Central memory CD4-positive, alpha-beta T cell (primary cell): ENCODE data around the gene PPP3CB.

Experiments used
- DNase-seq: peaks from one replicate; pipeline ENCODE4 v3.0.0; 2022
- total RNA-seq, 3 experiments: gene quantifications; one replicate each; lab custom pipeline; 2026; lab: John Stamatoyannopoulos, UW

The PPP3CB gene
- 53.4 to 65.8 (median 57.5) reads per million in 3 experiments for total RNA-seq

DNA sequence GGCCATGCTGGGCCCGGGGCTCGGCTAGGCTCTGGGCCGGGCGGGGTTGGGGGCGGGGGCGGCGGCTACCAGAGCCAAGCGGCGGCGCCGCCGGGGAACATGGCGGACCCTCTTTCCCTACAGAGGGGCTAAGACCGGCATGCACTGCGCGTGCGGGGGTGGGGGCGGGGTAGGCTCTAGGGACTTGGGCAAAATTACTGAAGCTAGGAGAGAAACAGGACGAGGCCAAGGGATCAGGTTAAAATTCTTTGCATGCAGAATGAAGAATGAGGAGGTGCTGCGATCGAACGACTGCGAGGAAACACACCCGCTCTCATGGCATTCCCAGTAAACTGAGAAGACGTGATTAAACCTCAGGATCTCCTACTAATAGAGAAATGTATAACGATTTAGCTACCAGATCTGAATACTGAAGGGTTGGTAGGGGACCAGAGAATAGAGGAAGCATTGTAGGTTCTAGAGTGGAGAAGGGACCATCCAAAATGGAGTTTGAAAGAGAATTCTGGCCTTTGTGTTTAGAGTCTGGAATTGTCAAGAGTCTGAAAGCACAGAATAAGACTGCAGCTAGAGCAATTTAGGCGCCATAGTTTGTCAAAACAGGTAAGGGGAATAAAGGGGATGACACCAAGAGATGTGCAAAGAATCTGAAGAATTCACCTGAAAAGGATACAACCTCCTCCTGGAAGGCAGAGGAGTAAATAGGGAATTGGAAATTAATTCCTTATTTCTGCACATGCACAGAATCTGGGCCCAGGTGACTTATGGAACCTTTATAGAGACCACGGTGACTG lies at the start of gene PPP3CB:
TSS of gene PPP3CB (minus strand) at position 141 of the 791 bp plus-strand sequence. CDS start at position 6, 135 bp downstream.
- DNase-seq = peak; percentile 83

DNA sequence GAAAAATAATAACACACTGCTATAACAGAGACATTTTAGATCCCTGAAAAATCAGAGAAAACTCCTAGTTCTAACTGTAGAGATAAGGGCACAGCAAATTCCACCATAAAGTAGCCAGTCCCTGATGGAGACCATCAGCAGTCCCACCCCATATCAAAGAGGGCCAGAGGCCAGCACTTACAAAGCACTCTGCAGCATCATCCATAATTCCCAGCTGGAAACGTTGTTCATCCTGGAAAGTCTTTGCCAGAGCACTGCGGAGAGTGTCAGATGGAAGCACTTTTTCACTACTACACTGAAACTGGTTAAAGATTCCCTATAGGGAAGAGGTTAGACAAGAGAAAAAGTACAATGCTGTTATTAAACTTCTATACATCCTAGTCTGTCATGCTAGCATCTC lies 49.5 kb upstream of the PPP3CB start:
- DNase-seq = no peak

DNA sequence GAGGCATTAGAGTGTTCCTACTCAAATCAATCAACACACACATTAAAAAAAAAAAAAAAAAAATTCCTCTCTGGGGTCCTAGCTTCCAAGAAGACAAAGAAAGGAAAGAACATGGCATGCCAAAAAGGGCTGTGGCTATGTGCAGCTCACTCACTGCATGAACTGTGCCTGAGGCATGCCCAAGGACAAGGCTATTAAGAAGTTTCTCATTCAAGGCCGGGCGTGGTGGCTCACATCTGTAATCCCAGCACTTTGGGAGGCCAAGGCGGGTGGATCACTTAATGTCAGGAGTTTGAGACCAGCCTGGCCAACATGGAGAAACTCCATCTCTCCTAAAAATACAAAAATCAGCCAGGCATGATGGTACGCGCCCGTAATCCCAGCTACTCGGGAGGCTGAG lies 41.9 kb upstream of the PPP3CB start:
- no peak for DNase-seq

DNA sequence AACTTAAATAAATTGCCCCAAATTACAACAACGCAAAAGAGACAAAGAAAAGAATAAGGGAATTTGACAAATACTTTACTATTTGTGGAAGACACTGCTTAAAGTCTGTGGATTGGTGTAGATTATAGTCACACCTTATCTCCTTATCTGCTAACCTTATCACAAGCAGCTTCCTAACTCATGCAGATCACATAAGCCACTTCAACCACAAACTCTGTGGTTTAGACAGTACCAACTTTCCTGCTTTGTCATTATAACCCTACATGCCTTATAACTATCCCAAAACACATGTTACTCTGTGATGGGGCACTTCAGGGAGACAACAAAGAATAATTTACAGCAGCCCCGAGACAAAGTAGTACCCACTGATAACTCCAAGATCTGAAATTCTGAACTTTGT lies 41.5 kb upstream of the PPP3CB start:
- peak; percentile 3 for DNase-seq

DNA sequence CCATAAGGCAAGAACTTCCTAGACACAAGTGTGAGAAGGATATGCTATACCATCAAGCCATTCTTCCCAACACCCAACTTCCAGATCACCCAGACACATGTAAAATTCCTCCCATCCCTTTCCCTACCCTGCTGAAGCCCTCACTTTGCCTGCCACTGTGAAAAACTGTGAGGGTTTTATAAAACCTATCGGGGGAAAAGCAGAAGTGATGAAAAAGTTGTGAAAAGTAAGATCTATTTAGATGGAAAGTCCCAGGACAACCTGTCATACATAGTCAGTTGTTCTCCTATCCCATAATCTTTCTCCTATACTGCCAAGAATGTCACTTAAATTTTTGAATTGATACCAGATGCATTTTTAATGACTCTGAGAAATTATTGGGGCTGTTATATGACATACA lies 39.0 kb upstream of the PPP3CB start:
- no peak for DNase-seq

DNA sequence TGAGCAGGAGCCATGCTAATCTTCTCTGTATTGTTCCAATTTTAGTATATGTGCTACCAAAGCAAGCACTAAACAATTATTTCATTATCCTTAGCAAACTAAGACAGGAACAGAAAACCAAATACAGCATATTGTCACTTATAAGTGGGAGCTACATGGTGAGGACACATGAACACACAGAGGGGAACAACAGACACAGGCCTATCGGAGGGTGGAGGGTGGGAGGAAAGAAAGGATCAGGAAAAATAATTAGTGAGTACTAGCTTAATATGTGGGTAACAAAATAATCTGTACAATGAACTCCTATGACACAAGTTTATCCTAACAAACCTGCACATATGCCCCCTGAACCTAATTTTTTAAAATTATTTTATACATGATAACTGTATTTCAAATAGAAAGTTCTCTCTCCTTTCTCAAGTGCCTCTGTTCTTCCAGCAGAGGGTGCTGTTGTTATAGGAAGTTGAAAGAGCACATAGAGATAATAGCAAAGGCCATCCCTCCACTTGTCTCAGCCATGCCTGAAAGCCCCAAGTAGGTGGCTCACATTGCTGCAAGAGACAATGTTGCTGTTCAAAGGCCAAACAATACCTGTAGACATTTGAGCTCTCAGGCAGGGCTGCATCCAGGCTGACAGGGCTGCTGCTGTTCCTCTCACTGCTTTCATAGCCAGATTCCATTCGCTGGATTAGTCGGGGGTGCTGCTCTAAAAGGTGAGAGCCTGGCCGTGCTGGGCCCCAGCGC lies 33.4 kb upstream of the PPP3CB start:
- DNase-seq = peak; percentile 70

DNA sequence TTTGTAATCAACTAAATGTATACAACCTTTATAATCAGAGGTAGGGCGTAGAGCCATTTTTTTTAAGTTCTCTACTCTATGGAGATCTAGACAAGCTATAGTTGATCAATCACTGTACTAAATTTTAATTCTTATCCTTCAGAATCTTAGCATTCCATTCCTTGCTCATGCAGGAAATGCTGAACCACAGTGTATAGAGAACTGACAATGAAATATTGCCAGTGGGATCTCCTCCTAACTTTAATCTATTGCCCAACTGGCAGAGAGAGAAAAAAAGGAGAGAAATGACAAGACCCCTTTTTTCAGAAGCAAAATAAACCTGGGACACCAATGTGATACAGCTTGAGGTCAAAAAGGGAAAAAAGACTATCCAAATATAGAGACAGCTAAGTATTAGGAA lies 26.4 kb upstream of the PPP3CB start:
- DNase-seq = no peak

DNA sequence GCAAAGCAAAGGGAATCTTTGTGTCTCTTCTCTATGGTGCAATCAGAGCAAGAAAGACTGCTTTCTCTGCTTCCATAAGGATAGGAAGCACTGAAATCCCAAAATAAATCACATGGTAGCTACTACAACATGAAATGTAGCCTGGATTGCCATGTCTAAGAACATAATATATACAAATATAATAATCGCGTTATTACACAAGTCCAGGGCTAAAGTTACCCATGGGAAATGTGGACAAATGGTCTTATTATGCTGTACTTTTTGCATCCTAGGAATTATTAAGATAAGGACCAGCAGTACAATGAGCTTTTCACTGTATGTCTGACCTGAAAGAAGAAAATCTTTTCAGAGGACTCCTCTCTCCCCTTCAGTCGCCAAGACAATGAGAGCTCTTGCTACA lies 23.5 kb upstream of the PPP3CB start:
- no peak for DNase-seq

DNA sequence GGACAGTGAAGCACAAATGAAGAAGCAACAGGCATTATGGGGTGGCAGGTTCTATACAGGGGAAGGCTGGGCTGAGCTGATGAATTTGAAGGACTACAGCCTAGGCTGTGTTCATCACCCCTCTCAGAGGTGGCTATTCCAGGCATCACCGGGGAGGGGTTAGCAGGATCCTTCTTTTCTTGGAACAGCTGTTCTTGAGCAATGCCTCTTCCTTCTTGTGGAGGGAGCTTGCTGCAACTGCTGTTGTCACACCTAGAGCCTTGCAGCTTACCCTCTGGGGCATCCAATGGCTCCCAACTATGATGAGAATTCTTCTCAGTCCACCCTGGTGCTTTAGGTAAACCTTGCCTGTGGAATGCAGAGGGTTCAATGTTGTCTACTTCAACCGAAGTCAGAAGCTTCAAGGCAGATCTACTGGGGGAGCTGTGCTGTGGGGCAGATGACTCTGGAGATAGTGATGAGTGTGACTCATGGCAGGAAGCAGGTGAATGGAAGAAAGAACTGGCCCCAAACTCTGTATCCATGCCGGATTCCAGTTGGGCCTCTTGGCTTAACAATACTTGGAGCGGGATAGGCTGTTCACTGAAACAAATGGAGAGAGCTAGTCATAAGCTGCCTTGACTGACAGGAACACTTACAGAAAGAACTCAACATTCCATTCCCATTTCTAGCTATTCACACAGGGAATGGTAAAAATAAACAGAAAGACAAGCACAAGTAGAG lies 21.5 kb upstream of the PPP3CB start:
- DNase-seq = no peak

DNA sequence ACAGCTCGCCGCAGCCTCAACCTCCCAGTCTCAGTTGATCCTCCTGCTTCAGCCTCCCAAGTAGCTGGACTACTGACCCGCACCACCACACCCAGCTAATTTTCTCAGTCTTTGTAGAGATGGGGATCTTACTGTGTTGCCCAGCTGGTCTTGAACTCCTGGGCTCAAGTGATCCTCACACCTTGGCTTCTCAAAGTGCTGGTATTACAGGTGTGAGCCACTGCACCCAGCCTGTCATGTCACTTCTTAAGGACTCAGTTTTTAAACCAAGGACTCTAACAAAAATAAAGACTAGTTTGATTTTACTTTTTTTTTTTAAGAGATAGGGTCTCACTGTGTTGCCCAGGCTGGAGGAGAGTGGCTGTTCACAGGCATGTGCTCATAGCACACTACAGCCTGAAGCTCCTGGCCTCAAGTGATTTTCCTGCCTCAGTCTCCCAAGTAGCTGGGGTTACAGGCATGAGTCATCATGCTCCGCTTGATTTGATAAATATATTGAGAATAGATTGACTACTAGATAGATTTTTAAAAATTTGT lies 16.5 kb upstream of the PPP3CB start:
- DNase-seq = no peak

DNA sequence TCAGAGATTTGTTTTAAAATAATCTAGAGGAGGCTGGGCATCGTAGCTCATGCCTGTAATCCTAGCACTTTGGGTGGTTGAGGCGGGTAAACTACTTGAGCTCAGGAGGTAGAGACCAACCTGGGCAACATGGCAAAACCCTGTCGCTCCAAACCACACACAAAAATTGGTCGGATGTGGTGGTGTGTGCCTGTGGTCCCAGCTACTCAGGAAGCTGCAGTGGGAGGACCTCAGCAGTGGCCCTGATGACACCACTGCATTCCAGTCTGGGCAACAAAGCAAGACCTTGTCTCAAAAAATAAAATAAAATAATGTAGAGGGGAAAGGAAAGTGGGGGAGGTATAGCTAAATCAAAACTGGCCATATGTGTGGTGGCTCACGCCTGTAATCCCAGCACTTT lies 13.9 kb upstream of the PPP3CB start:
- no peak for DNase-seq

DNA sequence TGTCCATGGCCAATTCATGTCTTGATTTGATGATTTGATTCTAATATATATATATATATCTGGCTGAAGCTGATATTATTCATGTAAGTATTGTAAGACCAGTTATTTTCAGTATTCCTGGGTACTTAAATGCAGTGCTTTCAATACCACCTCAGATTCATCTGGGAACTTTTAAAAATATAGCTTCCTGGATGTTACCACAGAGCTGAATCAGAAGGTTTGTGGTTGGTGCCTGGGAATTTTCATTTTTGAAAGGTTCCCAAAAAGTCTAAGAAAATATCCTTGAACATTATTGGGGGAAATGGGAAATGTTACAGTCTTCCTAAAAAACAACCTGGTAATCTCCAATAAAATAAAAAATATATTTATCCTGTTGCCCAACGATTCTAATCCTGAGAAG lies 10.7 kb upstream of the PPP3CB start:
- DNase-seq = no peak

DNA sequence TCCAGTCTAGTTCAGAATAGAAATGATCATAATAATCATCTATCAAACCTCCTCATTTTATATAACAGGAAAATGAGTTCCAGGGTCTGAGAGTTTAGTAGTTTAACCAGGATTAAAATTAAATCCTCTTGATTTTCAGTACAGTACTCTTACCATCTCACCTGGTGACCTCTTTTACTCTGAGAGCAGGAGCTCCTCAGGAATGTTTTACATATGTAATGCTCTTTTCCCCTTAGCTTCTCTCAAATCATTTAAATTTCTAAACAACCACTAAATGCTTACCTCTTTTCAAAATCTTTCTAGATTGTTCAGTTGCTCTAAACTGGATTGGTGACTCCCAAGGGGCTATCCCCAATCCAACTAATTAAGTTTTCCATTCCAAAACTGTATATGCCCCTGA lies 10.2 kb upstream of the PPP3CB start:
- no peak for DNase-seq

DNA sequence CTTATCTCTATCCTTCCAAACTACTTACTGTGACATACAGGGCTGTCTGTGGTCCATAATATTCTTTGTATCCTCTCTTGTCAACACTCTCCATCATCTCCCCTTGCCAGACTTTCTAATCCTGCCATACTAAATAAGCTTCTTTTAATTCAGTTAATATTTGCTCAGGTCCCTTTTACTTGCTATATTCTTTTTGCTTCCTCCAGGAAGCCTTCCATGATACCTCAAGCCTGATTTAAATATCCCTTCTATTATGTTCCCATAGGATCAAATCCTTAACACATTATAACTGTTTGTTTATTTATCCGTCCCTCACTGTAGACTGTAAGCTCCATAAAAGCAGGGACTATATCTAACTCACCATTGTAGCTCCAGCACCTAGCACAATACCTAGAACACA lies 7.2 kb upstream of the PPP3CB start:
- DNase-seq = no peak

DNA sequence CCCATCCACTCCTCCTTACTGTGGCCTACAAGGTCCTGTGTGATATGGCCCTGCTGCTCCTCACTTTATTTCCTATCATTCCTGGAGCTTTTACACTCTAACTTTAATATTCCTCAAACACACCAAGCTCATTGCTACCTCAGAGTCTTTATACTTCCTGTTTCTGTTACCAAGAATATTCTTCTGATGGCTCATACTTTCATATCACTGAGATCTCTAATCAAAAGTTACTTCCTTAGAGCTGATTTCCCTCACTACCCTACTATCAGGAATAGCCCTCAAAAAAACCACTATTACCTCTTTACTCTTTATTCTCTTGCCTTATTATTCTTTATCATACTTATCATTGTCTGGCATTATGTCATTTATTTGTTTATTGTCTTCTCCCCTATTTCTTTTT lies 5.8 kb upstream of the PPP3CB start:
- no peak for DNase-seq

DNA sequence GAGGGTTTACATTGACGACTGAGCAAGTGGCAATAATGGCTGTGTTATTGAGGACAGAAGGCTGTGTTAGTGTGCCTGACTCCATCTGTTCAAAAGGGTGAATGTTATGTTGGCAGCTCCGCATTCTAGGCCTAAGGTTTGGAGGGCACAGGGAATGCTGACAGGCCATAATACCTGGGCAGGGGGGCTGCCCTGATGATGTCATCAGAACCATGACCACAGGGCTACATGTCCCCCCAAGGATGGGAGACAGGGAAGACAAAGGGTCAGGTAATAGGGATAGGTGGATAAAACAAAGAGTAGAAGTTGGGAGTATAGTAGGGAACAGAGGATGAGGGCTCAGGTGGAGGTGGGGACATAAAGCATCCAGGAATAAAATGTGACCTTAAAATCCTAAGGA lies 1.8 kb upstream of the PPP3CB start:
- DNase-seq = no peak

DNA sequence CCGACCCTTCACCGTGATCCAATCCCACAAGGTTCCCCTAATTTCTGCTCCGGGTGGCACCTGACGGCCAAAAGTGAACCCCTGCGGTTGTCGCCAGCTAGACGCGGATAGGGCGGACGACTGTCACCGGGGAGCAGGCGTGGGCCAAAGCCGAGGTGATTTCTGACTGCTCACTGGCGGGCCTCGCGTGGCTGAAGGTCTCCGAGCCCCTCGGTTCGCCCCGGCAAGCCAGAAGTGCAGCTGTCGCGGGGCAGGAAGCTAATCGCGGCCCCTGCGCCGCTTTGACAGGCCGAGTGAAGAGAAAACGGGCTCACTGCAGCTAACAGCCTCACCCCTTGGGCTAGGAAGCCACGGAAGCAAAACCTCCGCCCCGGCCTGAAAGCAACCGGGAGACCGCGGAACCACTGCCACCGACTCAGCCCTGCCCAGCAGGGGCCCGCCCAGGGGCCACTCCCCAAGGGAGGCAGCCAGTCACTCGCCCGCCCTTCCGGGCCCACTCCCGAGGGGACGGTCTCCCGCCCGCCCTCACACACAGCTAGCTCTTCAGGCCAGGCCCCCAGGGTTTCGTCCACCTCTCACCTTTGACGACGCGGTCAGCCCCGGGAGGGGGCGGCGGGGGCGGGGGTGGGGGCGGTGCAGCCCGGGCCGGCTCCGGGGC lies 469 bp downstream of the PPP3CB start:
- peak; percentile 92 for DNase-seq

DNA sequence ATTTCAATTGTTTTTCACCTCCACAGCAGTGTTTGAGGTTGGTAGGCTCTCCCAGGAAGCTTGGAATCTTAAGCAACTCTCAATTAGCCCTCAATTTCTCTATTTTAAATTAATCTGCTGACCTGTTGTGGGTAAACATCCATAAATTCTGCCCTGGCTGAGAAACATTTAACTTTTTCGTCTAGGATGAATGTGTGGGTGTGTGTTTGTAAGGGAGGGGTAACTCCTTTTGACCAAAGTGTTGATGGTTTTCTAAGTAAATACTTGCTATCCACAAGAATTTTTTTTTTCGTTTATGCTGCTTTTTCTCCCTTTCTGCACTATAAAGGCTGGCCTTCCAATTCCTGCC lies 973 bp downstream of the PPP3CB start:
- no peak for DNase-seq

DNA sequence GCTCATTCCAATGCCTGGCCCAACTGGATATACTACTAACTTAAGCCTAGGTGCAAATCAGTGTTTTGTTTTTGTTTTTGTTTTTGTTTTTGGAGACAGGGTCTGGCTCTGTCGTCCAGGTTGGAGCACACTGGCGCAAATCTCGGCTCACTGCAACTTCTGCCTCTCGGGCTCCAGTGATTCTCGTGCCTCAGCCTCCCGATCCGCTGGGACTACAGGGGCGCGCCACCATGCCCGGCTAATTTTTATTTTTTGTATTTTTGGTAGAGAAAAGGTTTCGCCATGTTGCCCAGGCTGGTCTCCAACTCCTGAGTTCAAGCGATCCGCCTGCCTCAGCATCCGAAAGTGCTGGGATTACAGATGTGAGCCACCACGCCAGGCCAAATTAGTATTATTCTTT lies 1.6 kb downstream of the PPP3CB start:
- no peak for DNase-seq

DNA sequence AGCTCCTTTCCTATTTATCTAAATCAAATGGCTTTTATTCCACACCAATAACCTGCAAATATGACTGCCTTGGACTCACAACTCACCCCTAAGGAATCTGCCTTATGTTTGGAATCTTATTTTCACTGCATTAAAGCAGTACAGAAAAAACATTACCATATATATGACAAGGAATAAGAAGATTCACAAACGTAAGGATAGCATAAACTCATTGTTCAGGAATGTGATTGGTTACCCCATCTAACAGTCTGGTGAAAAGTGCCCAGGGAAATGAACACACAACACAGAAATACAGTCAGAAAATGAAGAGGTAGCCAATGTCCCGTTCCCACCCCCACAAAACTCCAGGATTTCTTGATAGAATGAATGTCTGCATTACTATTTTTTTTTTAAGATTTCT lies 2.0 kb downstream of the PPP3CB start:
- DNase-seq = no peak

DNA sequence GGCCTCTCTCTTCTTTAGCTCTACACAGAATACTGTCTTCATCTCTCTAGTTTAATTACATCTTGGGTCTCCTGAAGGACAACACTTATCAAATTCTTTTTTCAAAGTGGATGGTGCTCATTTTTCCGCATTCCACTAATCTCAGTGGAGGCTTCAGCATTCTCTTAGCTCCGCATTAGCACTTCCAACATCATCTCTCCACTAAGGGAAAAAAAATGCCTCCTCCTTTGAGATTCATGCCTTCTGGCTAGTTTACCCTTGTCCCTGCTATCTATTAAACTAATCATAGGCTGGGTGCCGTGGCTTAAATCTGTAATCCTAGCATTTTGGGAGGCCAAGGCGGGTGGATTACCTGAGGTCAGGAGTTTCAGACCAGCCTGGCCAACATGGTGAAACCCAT lies 9.2 kb downstream of the PPP3CB start:
- no peak for DNase-seq

DNA sequence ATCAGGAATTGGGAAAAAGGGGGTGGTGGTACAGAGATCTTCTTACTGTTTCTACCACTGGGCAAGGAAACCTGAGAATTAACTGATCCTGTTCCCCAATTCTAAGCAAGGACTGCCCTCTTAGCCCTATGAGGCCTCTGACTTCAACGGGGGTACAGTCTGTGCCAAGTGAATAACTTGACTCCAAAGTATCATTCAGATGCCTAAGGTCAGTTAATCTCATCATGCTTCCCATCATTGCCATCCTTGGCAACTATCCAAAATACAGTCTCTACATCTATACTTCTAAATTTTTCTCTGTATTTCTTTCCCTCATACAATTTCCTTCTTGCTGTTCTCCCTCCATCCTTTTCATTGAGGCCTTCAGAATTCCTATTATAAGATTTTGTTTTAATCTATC lies 10.5 kb downstream of the PPP3CB start:
- DNase-seq = no peak

DNA sequence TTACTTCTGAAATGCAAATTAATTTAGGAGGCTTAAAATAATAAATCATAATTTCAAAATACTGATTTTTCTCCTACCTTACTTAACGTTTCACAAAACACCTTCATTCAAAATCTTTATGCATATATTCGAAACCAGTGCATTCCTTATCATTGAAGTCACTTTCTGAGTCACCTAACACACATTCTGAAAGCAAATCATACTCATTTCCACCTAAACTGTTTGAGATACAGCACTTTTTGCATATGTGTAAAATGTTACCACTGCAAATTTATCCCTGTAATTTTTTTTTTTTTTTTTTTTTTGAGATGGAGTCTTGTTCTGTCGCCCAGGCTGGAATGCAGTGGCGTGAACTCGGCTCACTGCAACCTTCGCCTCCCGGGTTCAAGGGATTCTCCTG lies 15.7 kb downstream of the PPP3CB start:
- no peak for DNase-seq
